Adipose tissue (tissue), 3 donors: ENCODE results near the gene NRIP3. TPM values are rescaled to one million over a fixed set of nuclear protein-coding genes. Genes with fewer than 3 reads are reported as not detected.
"Not testable (repeated sequence)": the region's sequence is repeated elsewhere in the genome, so short reads cannot be mapped to it uniquely, and the experiment has no call there.

Source experiments
- H3K27ac ChIP-seq: one replicate; pipeline ENCODE4 v1.5.1; 2013; ENCODE audit warnings: low read depth, low read length
- WGBS, 3 donors: extraction: QIAGEN DNeasy Blood & Tissue Kit; methylation state at CpG; one replicate each; pipeline ENCODE4 v1.1.7; 2013; 5-methylcytosine and 5-hydroxymethylcytosine counted together
- polyA plus RNA-seq, 3 donors: library from polyadenylated mRNA; stranded (reverse); fragments of 200-250 nt; gene quantifications; one replicate each; pipeline ENCODE4 v1.2.3, GENCODE V29; 2013
- donor health status: healthy with polysubstance abuse.
- donor health status: Bipolar disorder and iron deficiency.
- donor health status: healthy.

The NRIP3 gene
- polyA plus RNA-seq, 3 donors, result 0.16 to 0.61 (median 0.34) TPM

DNA sequence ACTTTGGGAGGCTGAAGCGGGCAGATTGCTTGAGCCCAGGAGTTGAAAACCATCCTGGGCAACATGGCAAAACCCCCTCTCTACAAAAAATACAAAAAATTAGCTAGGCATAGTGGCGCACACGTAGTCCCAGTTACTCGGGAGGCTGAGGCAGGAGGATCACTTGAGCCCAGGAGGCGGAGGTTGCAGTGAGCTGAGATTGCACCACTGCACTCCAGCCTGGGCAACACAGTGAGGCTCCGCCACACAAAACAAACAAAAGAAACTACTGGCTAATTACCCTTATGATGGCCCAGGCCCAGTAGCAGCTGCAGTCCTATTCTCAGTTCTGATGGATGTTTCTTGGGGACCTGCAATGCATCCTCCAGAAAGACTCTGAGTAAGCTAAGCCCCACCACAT lies 17.0 kb downstream of the NRIP3 start:
- 96 to 97% (median 96%) methylated on average over 6 of the region's 6 CpGs for WGBS, 3 donors
- not testable (repeated sequence) for H3K27ac ChIP-seq

DNA sequence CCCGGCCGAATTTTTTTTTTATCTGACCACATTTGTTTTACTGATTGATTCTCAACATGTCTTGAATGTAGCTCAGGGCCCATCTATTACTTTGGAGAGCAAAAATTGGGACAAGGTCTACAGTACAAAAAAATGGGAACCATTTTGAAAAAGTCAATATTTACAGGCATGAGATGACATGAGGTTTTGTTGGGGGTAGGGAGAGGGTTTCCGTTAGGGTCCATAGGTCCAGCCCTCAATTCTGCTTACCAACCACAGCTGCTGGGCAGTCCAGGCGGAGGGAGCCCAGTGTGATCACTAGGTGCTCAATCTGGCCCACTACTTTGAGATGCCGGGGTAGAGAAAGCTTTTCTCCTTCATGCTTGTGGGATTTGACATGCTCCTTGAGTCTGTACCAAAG lies 18.3 kb downstream of the NRIP3 start:
- no peak overlapping the region for H3K27ac ChIP-seq
- 90 to 97% (median 96%) methylated on average over 5 of the region's 5 CpGs for WGBS, 3 donors

DNA sequence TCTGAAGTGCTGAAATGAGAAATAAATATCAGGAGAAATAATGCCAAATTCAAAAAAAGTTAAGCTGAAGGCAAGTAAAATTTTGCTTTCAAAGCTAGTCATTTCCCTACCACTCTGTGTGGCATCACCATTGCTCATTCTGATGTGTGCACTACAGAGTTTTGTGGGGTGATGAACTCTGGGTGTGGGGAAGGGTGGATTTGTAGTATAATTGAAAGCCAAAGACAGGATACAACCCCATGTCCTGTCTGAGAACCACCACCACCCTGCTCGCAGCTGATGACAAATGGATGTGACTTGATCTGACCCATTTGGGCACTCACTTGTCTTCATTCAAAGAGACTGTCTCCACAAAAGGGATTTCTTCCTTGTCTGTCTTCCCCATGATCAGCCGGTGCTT lies 20.2 kb downstream of the NRIP3 start:
- no peak overlapping the region for H3K27ac ChIP-seq
- WGBS, 3 donors, result 68 to 81% (median 78%) methylated on average over 2 of the region's 2 CpGs

DNA sequence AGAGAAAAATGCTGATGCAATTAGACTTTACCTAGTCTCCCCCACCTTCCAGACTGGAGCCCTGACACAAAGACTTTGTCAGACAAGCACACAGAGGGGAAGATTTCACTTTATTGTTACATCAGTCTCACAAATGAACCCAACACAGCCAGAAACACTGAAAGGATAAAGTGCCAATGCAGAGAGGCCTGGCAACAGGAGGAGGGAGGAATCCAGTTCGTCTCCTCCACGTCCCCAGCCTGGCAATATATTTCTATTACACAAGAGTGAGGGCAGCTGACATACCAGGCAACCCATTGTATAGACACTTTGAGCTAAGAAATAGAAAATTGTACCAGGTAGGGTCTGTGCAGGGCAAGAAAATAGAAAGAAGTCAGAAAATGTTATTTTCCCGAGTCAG lies 23.3 kb downstream of the NRIP3 start:
- 74 to 85% (median 76%) methylated on average over 3 of the region's 3 CpGs for WGBS, 3 donors
- H3K27ac ChIP-seq, result no peak overlapping the region

DNA sequence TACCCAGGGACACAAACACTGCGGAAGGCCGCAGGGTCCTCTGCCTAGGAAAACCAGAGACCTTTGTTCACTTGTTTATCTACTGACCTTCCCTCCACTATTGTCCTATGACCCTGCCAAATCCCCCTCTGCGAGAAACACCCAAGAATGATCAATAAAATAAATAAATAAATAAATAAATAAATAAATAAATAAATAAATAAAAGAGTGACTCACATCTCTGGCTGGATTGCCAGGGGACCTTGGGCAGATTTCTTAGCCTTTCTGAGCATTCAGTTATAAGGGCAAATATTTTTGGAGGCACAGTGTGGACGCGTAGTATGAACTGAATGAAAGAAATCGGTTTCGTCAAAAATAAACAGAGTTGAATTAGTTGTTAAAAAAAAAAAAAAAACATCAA lies 24.4 kb downstream of the NRIP3 start:
- WGBS, 3 donors, result 92 to 100% (median 92%) methylated on average over 3 to 5 of the region's 7 CpGs
- H3K27ac ChIP-seq, result not testable (repeated sequence)

DNA sequence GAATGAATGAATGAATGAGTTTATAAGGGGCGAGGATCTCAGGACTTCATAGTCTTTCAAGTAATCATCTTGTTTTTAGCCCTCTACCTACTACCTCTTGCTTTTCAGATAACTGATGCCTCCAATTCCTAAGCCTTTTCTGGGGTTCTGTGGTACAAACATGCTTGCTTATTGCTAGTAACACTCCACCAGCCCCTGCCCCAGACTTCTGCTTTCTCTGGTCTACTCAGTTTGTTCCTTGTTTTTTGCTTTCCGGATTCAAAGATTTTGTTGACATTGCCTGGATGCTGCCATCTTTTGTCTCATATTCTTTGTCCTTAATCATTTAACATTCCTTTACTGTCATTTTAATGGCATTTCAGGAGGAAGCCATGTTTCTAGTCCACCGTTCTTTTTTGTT lies 30.7 kb downstream of the NRIP3 start:
- H3K27ac ChIP-seq, result no peak overlapping the region
- WGBS, 3 donors, result 71 to 78% (median 77%) methylated on average over 3 of the region's 3 CpGs

DNA sequence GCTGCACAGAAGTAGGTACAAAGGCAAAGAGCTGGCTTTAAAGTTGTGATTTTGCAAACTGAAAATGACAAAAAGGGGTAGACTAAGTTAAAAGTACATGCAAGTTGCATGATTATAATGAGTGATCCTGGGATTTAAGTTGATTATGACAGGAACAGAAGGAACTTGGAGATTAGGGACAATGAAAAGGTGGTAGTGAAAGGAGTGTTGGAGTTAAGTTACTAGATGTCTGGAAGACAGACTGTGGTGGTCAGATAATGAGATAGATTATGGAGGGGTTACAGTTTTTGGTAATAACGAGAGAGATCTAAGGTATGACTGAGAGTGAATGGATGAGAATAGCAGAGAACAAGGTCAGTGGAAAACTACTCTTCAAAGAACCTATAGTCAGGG lies 31.9 kb downstream of the NRIP3 start:
- WGBS, 3 donors, result 71 to 88% (median 86%) methylated on average over 1 of the region's 1 CpG

DNA sequence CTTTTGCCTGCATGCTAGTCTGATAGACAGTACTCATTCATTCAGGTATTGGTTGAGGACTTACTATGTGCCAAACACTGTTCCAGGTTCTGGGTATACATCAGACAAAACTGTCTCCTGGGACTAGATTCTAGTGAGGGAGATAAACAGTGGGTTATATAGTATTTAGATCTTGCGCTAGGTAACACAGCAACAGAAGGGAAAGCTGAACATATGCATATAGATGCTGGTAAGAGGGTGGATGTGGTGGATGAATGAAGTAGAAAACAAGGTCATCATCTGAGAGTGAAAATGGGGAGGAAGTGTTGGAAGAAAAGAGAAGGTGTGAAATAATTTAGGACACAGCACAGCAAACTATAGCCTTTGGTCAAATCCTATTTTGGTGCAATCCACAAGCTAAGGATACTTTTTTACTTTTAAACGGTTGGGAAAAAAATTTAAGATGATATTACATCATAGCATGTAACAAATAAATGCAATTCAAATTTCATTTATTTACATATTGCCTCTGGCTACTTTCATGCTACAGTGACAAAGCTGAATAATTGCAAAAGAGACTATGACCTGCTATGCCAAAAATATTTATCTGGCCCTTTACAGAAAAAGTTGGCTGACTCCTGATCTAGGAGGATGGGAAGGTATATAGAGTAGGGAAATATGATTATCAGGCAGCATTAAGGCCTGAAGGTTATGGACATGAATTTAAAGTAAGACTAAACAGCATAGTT lies 32.4 kb downstream of the NRIP3 start:
- 81 to 83% (median 83%) methylated on average over 2 of the region's 2 CpGs for WGBS, 3 donors
- no peak overlapping the region for H3K27ac ChIP-seq

More for the DNA sequence above, 31.9 kb downstream of the NRIP3 start:
- H3K27ac ChIP-seq, result no peak overlapping the region

DNA sequence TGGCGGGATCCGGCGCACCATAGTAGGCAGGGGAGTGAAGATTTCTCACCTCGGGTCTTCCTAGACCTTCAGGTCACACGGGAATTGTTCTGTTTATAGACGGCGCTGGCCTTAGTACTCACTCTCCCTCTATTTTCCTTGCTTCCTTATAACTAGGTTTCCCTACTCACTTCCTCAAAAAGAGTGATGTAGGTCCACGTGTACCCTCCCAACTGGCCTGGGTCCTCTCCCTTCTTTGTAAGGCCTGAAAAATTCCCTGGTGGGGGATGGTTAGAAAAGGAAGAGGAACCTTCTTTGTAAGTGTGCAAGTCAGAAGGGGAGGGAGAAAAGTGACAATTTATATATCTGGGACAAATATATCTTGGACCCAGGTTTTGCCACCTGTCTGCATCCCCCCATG lies 36.6 kb downstream of the NRIP3 start:
- no peak overlapping the region for H3K27ac ChIP-seq
- WGBS, 3 donors, result 80 to 88% (median 84%) methylated on average over 8 of the region's 8 CpGs

DNA sequence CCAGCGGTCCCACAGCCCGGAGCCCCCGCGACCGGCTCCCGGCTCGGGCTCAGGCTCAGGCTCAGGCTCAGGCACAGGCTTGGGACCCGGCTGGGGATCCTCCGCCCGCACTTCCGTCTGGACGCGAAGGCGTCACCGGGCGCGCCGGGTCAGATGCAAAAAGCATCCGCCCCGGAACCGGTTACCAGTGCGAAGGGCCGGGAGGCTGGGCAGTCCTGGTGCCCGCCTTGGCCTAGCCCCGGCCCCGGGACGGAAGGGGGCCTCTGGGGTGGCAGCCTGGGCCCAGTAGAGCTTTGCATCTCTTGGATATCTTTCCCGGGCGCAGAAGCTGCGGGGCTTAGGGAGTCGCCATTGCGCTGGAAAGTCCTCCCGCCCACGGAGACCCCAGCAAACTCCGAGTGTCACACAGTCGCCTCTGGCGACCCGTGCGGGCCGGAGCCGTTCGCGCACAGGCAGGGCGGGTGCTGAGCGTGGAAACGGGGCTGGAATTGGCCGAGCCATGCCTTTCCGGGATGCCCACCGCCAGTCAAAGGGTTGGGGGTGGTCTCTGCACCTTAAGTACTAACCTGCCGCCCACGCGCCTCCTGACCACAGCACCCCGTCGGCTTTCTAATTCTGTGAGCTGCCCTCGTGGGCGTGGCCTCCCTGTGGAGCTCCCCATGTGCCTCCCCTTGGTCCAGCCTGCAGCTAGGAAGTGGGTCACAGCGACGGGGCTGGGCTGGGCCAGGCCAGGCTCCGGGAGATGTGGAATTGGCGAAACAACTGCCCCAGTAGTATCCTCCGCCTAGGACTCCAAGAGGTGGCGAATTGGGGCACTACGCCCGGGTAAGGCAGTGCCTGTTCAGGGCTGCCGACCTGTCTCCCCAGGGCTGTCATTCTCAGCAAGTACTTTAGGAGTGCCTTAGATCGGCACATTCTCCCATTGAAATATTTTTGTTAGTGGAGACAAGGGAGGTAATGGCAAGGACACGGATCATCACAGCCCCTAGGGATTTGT lies 39.2 kb downstream of the NRIP3 start, which contains the start of gene TMEM9B:
Gene TMEM9B, minus strand, starts transcription at position 119 of the 997 bp plus-strand sequence. CDS start 129 bp downstream, outside the sequence.
- peak within 1 kb of the TSS; percentile 70 for H3K27ac ChIP-seq
- 0% methylated on average over 64 to 67 of the region's 67 CpGs for WGBS, 3 donors

DNA sequence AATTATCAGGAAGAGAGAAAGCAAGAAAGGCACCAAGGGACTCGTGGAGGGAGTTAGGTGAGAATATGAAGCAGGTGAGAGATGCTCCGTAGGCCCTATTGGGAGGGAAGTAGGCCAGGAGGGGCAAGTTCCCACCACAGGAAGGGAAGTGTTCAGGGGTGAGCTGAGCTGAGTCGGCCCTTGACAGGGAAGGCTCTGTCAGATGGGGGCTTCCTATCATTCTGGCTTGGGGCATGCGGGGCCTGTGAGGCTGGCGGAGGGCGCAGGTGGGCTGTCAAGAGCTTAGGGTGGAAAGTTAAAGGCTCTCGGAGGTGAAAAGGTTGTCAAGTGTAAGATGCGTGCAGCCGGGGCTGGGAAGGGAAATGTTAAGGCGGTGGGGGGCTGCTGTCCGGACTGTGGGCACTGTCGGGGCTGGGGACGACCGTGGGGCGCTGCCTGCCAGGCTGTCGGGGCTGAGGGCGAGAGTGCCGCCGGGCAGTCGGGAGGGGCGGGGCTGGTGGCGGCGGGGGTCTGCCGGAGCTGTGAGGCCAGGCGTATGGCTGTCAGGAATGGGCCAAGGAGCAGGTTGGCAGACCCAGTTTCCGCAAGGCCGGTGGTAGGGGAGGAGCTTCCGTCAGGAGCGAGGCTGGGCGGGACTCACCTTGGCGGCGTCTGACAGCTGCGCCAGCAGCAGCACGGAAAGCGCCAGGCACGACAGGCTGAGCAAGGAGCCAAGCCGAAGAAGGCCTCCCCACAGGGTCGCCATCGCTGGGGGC lies 40.1 kb downstream of the NRIP3 start:
- 1 to 2% (median 2%) methylated on average over 28 to 39 of the region's 39 CpGs for WGBS, 3 donors
- peak overlapping the region; percentile 70 for H3K27ac ChIP-seq

DNA sequence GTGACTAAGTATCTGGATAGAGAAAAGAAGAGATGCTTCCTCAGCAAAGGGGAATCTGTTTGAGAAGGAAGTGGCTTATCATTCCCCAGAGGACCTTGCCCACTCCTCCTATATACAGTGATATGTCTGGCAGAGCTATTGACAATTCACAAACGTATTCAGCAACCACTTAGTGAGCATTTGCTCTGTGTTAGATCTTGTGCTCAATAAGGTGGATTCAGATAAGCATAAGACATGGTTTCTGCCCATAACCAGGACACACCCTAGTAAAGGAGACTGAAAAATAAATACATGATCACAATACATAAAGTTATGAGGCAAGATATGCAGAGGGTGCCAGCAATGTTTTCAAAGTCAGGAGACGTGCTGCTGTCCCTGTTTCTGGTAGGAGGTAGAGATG lies 41.0 kb downstream of the NRIP3 start:
- no peak overlapping the region for H3K27ac ChIP-seq
- WGBS, 3 donors, result 23 to 34% (median 34%) methylated on average over 2 of the region's 2 CpGs

DNA sequence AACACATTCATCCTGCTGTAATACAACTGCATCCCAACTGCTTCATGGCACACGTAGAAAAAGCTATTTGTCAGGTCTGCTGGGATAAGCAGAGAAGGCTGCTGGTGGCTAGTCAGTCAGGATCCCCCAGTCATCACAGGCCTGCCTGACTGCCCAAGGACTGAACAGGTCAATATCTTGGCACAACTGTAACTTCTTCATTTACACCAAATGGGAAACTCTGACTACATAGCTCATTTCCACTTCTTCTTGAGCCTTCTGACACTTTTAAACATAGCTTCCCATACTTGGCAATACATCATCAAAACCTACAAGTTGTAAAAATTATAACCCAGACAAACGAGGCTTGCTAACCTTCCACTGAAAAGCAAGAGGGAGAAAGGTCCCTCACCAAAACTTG lies 42.4 kb downstream of the NRIP3 start:
- H3K27ac ChIP-seq, result no peak overlapping the region
- 51 to 69% (median 58%) methylated on average over 2 of the region's 2 CpGs for WGBS, 3 donors

DNA sequence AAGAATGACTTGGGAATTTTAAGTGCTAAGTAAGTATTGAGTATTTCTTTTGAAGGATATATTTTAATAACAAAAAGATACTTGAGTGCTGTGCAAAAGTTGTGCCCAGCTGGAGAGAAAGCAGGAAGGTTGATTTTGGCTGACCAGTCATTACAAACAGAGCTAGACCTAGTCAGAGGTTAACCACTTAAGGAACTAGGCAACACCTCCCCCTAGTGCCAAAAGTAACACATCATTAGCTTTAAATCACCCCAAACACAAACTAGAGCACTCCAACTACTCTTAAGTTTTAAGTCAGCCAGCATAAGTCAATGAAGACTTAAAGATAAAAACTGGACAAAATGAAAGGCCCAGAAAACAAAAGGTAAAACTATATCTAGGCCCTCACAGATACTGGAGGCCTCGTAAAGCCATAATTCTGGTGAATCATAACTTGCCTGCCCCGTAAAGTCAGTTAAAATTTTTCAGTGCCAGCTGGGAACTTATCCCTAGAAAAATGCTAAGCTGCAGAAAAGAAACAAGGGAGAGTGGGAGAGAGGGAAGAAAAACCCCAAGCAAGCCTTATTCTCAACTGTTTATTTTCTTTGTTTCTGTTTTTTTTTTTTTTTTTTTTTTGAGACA lies 44.1 kb downstream of the NRIP3 start:
- WGBS, 3 donors, result 18 to 68% (median 27%) methylated on average over 2 of the region's 2 CpGs
- no peak overlapping the region for H3K27ac ChIP-seq

DNA sequence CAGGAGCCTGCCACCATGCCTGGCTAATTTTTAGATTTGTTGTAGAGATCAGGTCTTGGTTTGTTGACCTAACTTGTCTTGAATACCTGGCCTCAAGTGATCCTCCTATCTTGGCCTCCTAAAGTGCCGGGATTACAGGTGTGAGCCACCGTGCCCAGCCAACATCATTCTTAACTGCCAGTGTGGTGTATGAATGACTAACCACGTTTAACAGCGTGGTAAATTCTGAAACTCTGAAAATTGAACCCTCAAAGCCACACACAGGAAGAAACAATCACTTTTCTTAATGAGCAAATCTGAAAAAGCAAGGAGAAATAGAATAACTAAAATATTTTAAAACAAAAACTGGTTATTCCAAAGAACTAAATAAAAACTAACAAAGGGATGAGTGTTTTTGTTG lies 46.9 kb downstream of the NRIP3 start:
- H3K27ac ChIP-seq, result no peak overlapping the region
- 77 to 86% (median 81%) methylated on average over 4 of the region's 4 CpGs for WGBS, 3 donors

DNA sequence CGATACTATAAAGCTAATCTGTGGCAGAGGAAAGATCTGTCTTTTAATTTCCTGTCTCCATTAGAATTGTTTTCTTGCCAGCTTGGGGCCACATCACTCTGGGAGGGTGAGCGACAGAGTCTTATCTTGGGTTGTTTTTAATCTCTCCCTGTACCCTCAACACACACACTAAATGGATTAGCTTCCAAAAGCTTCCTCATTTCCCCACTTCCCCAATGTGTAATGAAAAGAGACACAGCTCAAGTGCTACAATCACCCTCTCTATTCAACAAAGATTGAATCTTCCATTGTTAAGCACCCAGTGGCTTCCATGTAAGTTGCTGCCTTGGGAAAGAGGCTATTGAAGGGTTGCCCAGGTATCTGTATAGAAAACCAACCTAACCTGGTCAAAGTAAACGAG lies 54.9 kb downstream of the NRIP3 start:
- no peak overlapping the region for H3K27ac ChIP-seq
- 47 to 74% (median 68%) methylated on average over 3 of the region's 3 CpGs for WGBS, 3 donors

DNA sequence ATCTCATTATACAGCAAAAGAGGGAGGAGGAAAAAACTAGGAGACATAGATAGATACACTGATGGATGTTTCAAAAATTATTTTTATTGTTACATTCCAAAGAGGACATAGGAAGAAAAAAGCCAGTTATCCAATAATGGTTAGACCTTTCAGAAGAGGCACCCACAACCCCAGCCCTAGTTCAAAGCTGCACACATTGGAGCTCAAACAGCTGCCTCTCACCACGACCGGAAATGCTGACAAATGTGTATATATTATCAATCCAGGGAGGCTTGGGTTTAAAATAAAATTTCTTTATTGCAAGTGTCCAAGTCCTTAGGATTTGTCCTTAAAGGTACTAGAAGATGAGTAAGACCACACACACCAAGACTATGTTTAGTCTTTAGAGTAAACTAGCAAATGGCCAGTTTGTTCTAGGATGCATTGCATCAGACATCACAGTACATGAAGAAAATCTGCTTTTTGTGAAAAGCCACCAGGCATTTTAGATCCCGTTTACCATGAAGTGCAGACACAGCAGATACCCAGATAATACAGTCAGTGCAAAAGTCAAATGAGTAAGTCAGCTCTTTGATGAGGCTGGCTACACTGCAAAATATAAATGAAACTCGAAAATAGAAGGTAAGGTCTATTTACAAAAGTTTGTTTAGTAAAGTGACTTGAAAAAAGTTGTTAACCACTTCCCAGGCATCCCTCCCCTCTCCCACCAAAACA lies 56.4 kb downstream of the NRIP3 start:
- no peak overlapping the region for H3K27ac ChIP-seq
- 70 to 84% (median 79%) methylated on average over 4 of the region's 4 CpGs for WGBS, 3 donors
